Neural progenitor cell (in vitro differentiated cells): ENCODE measurements around the gene KCTD18. TPM values are rescaled to one million over a fixed set of nuclear protein-coding genes. Genes with fewer than 3 reads are reported as not detected.

ENCODE experiments used
- DNase-seq: peaks from one replicate; pipeline ENCODE4 v3.0.0-alpha.2; 2016; ENCODE audit warnings: low spot score
- H2AFZ ChIP-seq: fragments of 200-600 bp; sonication (generic); replicated peaks from 2 replicates; pipeline ENCODE4 v1.6.1; 2016; ENCODE audit warnings: antibody characterized with exemption
- H3F3A ChIP-seq: fragments of 200-600 bp; sonication (generic); 2 replicates; pipeline ENCODE4 v1.6.1; 2016; ENCODE audit warnings: antibody characterized with exemption, low read depth
- H3K27ac ChIP-seq: fragments of 200-600 bp; sonication (generic); 2 replicates; pipeline ENCODE4 v1.5.1; 2016; ENCODE audit warnings: mild to moderate bottlenecking
- H3K27me3 ChIP-seq: fragments of 200-600 bp; sonication (generic); 2 replicates; pipeline ENCODE4 v1.6.1; 2016; ENCODE audit warnings: mild to moderate bottlenecking, moderate library complexity
- H3K36me3 ChIP-seq: fragments of 200-600 bp; sonication (generic); 2 replicates; pipeline ENCODE4 v1.5.1; 2016
- H3K4me1 ChIP-seq: fragments of 200-600 bp; sonication (generic); 2 replicates; pipeline ENCODE4 v1.6.1; 2016; ENCODE audit warnings: mixed run types
- H3K4me2 ChIP-seq: fragments of 200-600 bp; sonication (generic); 2 replicates; pipeline ENCODE4 v1.6.1; 2016
- H3K4me3 ChIP-seq: fragments of 200-600 bp; sonication (generic); 2 replicates; pipeline ENCODE4 v1.5.1; 2016
- H3K79me2 ChIP-seq: fragments of 200-600 bp; sonication (generic); 2 replicates; pipeline ENCODE4 v1.6.1; 2016; ENCODE audit warnings: low read depth
- H3K9ac ChIP-seq: fragments of 200-600 bp; sonication (generic); 2 replicates; pipeline ENCODE4 v1.6.1; 2016
- H3K9me3 ChIP-seq: fragments of 200-600 bp; sonication (generic); 2 replicates; pipeline ENCODE4 v1.5.1; 2016; ENCODE audit warnings: low read depth
- H4K20me1 ChIP-seq: fragments of 200-600 bp; sonication (generic); 2 replicates; pipeline ENCODE4 v1.6.1; 2016; ENCODE audit warnings: low read depth
- H3K27ac Mint-ChIP-seq: 3 replicates; pipeline ENCODE4 v1.8.0; 2021; ENCODE audit warnings: mixed read lengths
- H3K27me3 Mint-ChIP-seq: 2 replicates; pipeline ENCODE4 v1.8.0; 2022; ENCODE audit warnings: low read depth, mild to moderate bottlenecking, inconsistent platforms, moderate library complexity, mixed read lengths; ENCODE audit not compliant: insufficient read depth
- H3K36me3 Mint-ChIP-seq: 3 replicates; pipeline ENCODE4 v1.8.0; 2021; ENCODE audit warnings: mixed read lengths
- H3K4me1 Mint-ChIP-seq: 3 replicates; pipeline ENCODE4 v1.8.0; 2021; ENCODE audit warnings: mixed read lengths
- H3K4me3 Mint-ChIP-seq: 3 replicates; pipeline ENCODE4 v1.8.0; 2021; ENCODE audit warnings: mild to moderate bottlenecking, moderate library complexity, mixed read lengths
- H3K9me3 Mint-ChIP-seq: 3 replicates; pipeline ENCODE4 v1.8.0; 2020; ENCODE audit warnings: mixed read lengths
- EZH2 ChIP-seq: fragments of 200-600 bp; sonication (generic); IDR thresholded peaks from 2 replicates; pipeline ENCODE4 v1.6.1; 2017; ENCODE audit warnings: antibody characterized with exemption, mild to moderate bottlenecking, moderate library complexity
- EZH2phosphoT487 ChIP-seq: fragments of 200-600 bp; sonication (generic); IDR thresholded peaks from 2 replicates; pipeline ENCODE4 v1.6.1; 2017; ENCODE audit warnings: antibody characterized with exemption
- total RNA-seq: library from RNA; depleted of rRNA; stranded (reverse); fragments of >200 nt; gene quantifications from 2 replicates; pipeline ENCODE4 v1.2.3, GENCODE V29; 2015; ENCODE audit warnings: low replicate concordance
- TF ChIP-seq, protein P1 (sequence below): fragments of 200-600 bp; sonication (generic); IDR thresholded peaks from 2 replicates; pipeline ENCODE4 v1.5.1; 2017; ENCODE audit warnings: antibody characterized with exemption, mild to moderate bottlenecking

Gene KCTD18
- total RNA-seq, 1 donor from 2014 or later, result 15.0 TPM

DNA sequence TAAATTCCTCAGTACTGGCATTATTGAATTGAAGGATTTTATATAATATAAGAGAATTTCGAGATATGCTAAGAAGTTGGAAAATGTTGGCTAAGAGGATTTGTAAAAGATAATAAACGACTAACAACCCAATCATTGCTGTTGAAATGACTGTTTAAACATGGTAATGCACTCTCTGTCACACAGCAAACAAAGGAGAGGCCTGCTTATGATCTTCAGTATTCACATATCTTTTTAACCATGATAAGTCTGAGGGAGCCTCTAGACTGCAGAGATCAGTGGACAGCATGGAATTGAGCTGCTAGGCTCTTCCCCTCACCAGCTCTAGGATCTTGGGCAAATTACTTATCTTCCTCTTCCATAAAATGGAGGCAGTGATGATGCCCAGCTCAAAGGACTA lies 2.7 kb downstream of the KCTD18 start:
- no peak overlapping the region for H2AFZ ChIP-seq
- no peaks in the 10 kb centered on the region for H3K27me3 ChIP-seq
- H3K4me3 ChIP-seq, result no peak overlapping the region
- no peak overlapping the region for H3K4me3 Mint-ChIP-seq
- H3K4me1 ChIP-seq, result peaks cover 5% of the 10 kb centered on the region
- no peak overlapping the region for H3K27ac Mint-ChIP-seq
- no peaks in the 10 kb centered on the region for H3K36me3 ChIP-seq
- H3K27me3 Mint-ChIP-seq, result no peaks in the 10 kb centered on the region
- peaks cover 12% of the 10 kb centered on the region for H3K4me1 Mint-ChIP-seq
- peaks cover 6% of the 10 kb centered on the region for H3K79me2 ChIP-seq
- no peak overlapping the region for H3K4me2 ChIP-seq
- no peaks in the 10 kb centered on the region for H4K20me1 ChIP-seq
- peaks cover 15% of the 10 kb centered on the region for H3K36me3 Mint-ChIP-seq
- H3K27ac ChIP-seq, result no peak overlapping the region
- H3K9me3 Mint-ChIP-seq, result peaks cover 4% of the 10 kb centered on the region
- H3F3A ChIP-seq, result no peaks in the 10 kb centered on the region
- no peak overlapping the region for H3K9ac ChIP-seq
- no peak for TF ChIP-seq EZH2
- TF ChIP-seq, protein P1, sequence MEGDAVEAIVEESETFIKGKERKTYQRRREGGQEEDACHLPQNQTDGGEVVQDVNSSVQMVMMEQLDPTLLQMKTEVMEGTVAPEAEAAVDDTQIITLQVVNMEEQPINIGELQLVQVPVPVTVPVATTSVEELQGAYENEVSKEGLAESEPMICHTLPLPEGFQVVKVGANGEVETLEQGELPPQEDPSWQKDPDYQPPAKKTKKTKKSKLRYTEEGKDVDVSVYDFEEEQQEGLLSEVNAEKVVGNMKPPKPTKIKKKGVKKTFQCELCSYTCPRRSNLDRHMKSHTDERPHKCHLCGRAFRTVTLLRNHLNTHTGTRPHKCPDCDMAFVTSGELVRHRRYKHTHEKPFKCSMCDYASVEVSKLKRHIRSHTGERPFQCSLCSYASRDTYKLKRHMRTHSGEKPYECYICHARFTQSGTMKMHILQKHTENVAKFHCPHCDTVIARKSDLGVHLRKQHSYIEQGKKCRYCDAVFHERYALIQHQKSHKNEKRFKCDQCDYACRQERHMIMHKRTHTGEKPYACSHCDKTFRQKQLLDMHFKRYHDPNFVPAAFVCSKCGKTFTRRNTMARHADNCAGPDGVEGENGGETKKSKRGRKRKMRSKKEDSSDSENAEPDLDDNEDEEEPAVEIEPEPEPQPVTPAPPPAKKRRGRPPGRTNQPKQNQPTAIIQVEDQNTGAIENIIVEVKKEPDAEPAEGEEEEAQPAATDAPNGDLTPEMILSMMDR, result no peak
- TF ChIP-seq EZH2phosphoT487, result no peak
- H3K9me3 ChIP-seq, result no peaks in the 10 kb centered on the region
- no peak for DNase-seq

DNA sequence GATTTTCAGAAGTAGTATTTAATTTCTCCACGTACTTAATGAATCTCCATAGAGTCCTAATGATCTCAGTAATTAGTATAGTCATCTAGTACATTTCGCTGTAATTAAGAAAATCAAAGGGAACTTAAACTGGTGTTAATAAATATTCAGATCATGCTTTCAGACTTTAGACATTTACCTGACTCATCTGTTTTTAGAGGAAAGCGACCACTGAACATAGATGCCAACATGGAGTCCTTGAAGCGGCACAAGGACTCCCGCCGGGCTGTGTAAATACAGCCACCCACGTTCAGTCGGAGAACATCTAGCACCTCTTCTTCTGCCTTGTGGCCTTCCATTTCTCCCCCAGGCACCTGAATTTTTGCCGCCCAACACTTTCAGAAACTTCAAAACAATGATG lies 3.2 kb downstream of the KCTD18 start:
- Mint-ChIP-seq H3K9me3 (peaks cover 4% of the 10 kb centered on the region), H3K4me3 (no peak overlapping the region), H3K36me3 (peaks cover 15% of the 10 kb centered on the region), H3K27ac (no peak overlapping the region), H3K4me1 (peaks cover 12% of the 10 kb centered on the region), H3K27me3 (no peaks in the 10 kb centered on the region)
- Histone ChIP-seq H2AFZ (no peak overlapping the region), H3K27ac (no peak overlapping the region), H3K4me1 (peaks cover 5% of the 10 kb centered on the region), H3K9ac (no peak overlapping the region), H3K27me3 (no peaks in the 10 kb centered on the region), H4K20me1 (no peaks in the 10 kb centered on the region), H3F3A (no peaks in the 10 kb centered on the region), H3K4me2 (no peak overlapping the region), H3K9me3 (no peaks in the 10 kb centered on the region), H3K4me3 (no peak overlapping the region), H3K36me3 (no peaks in the 10 kb centered on the region), H3K79me2 (peaks cover 6% of the 10 kb centered on the region)
- no peak for DNase-seq
- TF ChIP-seq EZH2, result no peak
- TF ChIP-seq EZH2phosphoT487, result no peak
- TF ChIP-seq, protein P1, result no peak

DNA sequence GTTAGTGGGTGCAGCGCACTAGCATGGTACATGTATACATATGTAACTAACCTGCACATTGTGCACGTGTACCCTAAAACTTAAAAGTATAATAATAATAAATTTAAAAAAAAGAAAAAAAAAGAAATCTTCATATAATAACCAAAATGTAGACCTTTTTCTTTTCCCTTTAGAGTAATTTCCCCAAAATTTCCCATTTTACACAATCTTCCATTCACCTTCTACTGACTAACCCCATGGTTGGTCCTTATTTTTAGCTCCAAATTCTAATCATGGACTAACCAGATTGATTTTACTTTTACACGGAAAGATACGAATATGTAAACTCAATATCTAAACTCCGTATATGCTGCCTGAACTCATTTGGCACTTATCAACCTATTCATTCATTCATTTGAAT lies 7.7 kb downstream of the KCTD18 start:
- Mint-ChIP-seq H3K27me3 (no peaks in the 10 kb centered on the region), H3K27ac (no peak overlapping the region), H3K4me1 (no peaks in the 10 kb centered on the region), H3K36me3 (peaks cover 21% of the 10 kb centered on the region), H3K4me3 (no peak overlapping the region), H3K9me3 (peaks cover 6% of the 10 kb centered on the region)
- no peaks in the 10 kb centered on the region for H4K20me1 ChIP-seq
- H3K27me3 ChIP-seq, result no peaks in the 10 kb centered on the region
- no peak overlapping the region for H3K4me3 ChIP-seq
- H3K4me2 ChIP-seq, result no peak overlapping the region
- no peaks in the 10 kb centered on the region for H3K4me1 ChIP-seq
- TF ChIP-seq EZH2 (no peak), EZH2phosphoT487 (no peak)
- TF ChIP-seq, protein P1, result no peak
- no peaks in the 10 kb centered on the region for H3F3A ChIP-seq
- DNase-seq, result no peak
- H3K27ac ChIP-seq, result no peak overlapping the region
- H3K9me3 ChIP-seq, result no peaks in the 10 kb centered on the region
- no peaks in the 10 kb centered on the region for H3K79me2 ChIP-seq
- H2AFZ ChIP-seq, result no peak overlapping the region
- no peak overlapping the region for H3K9ac ChIP-seq
- H3K36me3 ChIP-seq, result no peaks in the 10 kb centered on the region
